HG03095 (cell line): Measurements from ENCODE around the gene BMP7.
"Not testable (repeated sequence)": the region's sequence is repeated elsewhere in the genome, so short reads cannot be mapped to it uniquely, and the experiment has no call there.

Source experiments
- ATAC-seq: cut with Tn5 transposase; IDR thresholded peaks from one replicate; pipeline ENCODE4 v1.9.1; 2021; ENCODE audit warnings: moderate library complexity; ENCODE audit not compliant: unreplicated experiment

The BMP7 gene

GRCh38 chr20:57288651-57289277 lies 22.3 kb upstream of the BMP7 start:
- ATAC-seq, result no peak

GRCh38 chr20:57287901-57288300 lies 21.5 kb upstream of the BMP7 start:
- ATAC-seq, result no peak

- ATAC-seq, result no peak
Observed at GRCh38 chr20:57287007-57287880, 20.8 kb upstream of the BMP7 start.

GRCh38 chr20:57283860-57284259 lies 17.4 kb upstream of the BMP7 start:
- ATAC-seq, result no peak

- ATAC-seq, result no peak
Observed at GRCh38 chr20:57282670-57283361, 16.4 kb upstream of the BMP7 start.

- no peak for ATAC-seq
Observed at GRCh38 chr20:57281900-57282299, 15.5 kb upstream of the BMP7 start.

- no peak for ATAC-seq
Observed at GRCh38 chr20:57280221-57280620, 13.8 kb upstream of the BMP7 start.

GRCh38 chr20:57279548-57279947 lies 13.1 kb upstream of the BMP7 start:
- ATAC-seq, result not testable (repeated sequence)

- ATAC-seq, result no peak
Observed at GRCh38 chr20:57278457-57278856, 12.0 kb upstream of the BMP7 start.

- ATAC-seq, result no peak
Observed at GRCh38 chr20:57277398-57278105, 11.1 kb upstream of the BMP7 start.

- no peak for ATAC-seq
Observed at GRCh38 chr20:57276221-57276620, 9.8 kb upstream of the BMP7 start.

- ATAC-seq, result no peak
Observed at GRCh38 chr20:57275813-57276212, 9.4 kb upstream of the BMP7 start.

GRCh38 chr20:57275334-57275733 lies 8.9 kb upstream of the BMP7 start:
- no peak for ATAC-seq

- ATAC-seq, result no peak
Observed at GRCh38 chr20:57274846-57275245, 8.4 kb upstream of the BMP7 start.

- no peak for ATAC-seq
Observed at GRCh38 chr20:57274299-57274698, 7.9 kb upstream of the BMP7 start.

- ATAC-seq, result no peak
Observed at GRCh38 chr20:57272883-57273535, 6.6 kb upstream of the BMP7 start.

GRCh38 chr20:57270204-57270984 lies 4.0 kb upstream of the BMP7 start:
- ATAC-seq, result no peak

- no peak for ATAC-seq
Observed at GRCh38 chr20:57269148-57269984, 2.9 kb upstream of the BMP7 start.
